ENCODE measurements around the gene ALK.

DNA sequence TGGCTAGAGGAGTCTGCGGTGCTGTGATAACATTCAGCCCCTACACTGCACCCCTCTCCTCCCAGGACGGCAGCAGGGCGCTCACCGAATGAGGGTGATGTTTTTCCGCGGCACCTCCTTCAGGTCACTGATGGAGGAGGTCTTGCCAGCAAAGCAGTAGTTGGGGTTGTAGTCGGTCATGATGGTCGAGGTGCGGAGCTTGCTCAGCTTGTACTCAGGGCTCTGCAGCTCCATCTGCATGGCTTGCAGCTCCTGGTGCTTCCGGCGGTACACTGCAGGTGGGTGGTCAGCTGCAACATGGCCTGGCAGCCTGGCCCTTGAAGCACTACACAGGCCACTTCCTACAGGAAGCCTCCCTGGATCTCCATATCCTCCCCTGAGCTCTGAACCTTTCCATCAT, 698.1 kb downstream of the ALK start:
- TF ChIP-seq, protein P1, sequence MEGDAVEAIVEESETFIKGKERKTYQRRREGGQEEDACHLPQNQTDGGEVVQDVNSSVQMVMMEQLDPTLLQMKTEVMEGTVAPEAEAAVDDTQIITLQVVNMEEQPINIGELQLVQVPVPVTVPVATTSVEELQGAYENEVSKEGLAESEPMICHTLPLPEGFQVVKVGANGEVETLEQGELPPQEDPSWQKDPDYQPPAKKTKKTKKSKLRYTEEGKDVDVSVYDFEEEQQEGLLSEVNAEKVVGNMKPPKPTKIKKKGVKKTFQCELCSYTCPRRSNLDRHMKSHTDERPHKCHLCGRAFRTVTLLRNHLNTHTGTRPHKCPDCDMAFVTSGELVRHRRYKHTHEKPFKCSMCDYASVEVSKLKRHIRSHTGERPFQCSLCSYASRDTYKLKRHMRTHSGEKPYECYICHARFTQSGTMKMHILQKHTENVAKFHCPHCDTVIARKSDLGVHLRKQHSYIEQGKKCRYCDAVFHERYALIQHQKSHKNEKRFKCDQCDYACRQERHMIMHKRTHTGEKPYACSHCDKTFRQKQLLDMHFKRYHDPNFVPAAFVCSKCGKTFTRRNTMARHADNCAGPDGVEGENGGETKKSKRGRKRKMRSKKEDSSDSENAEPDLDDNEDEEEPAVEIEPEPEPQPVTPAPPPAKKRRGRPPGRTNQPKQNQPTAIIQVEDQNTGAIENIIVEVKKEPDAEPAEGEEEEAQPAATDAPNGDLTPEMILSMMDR (IDR thresholded peaks at IDR 0.05; ENCODE audit: low read length) = no peak
- no peak for TF ChIP-seq EZH2phosphoT487 (IDR thresholded peaks at IDR 0.05; ENCODE audit: low read length)
